H1 (cell line): Measurements from ENCODE around the gene ARHGEF11. TPM values are rescaled to one million over a fixed set of nuclear protein-coding genes. Genes with fewer than 3 reads are reported as not detected.

ENCODE experiments used
- MAFK ChIP-seq: IDR thresholded peaks from 2 replicates; pipeline ENCODE4 v1.6.1; 2012; ENCODE audit warnings: low read depth, mild to moderate bottlenecking, improper control_type of control experiment, low read length
- POLR2A ChIP-seq, 2 experiments: IDR thresholded peaks; 1 replicate in 1 of 2; 2 replicates in 1 of 2; pipeline ENCODE4 v1.6.1; 2011; ENCODE audit warnings: low read depth in 2 of 2, low read length in 2 of 2, mild to moderate bottlenecking in 2 of 2; ENCODE audit errors: control extremely low read depth in 1 of 2
- SIN3A ChIP-seq, 2 experiments: IDR thresholded peaks in 1 of 2; conservative IDR thresholded peaks in 1 of 2; 2 replicates each; pipeline ENCODE4 v1.6.1; 2011 to 2012; ENCODE audit warnings: low read length in 2 of 2, improper control_type of control experiment in 1 of 2, low read depth in 1 of 2, mild to moderate bottlenecking in 1 of 2
- polyA plus RNA-seq, 7 experiments: library from polyadenylated mRNA; depleted of rRNA in 3 of 7; stranded (reverse) in 5 of 7; unstranded in 2 of 7; fragments of >200 nt in 5 of 7; fragments of 200-250 nt in 2 of 7; gene quantifications; 1 replicate in 5 of 7; 2 replicates in 1 of 7; 4 replicates in 1 of 7; pipeline versions ENCODE4 v1.2.1 to v1.2.3, GENCODE V29; 2011 to 2013; ENCODE audit warnings: missing spikeins in 2 of 7, mixed read lengths in 2 of 7
- total RNA-seq: library from RNA; stranded (reverse); fragmentation: NEBNext Ultra II Directional; extraction: Animal tissue kit (Norgen Biotek cat#: 25700); gene quantifications from 2 replicates; pipeline ENCODE4 v1.2.1, GENCODE V29; 2021

Gene ARHGEF11
- total and polyA plus RNA-seq, 2 of the 8 experiments (the other 6 are each of a cell fraction or from before 2014, with no cell fraction given): 19.9 to 33.1 TPM

DNA sequence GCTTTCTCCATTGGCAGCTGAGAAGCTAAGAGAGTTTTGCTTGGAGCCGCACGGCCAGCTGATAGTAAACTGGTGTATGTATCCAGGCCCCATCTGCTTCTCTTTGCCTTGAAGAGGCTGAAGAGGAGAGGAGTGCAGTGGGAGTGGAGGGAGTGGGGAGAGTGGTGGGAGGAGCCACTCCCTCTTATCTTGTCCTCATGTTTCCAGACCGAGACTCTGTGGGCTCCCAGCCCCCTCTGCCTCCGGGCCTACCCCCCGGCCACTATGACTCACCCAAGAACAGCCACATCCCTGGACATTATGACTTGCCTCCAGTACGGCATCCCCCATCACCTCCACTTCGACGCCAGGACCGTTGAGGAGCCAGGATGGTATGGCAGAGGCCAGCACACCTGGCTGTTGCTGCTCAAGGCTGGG, 131.1 kb downstream of the ARHGEF11 start (continued):
- TF ChIP-seq SIN3A (conservative IDR thresholded peaks at IDR 0.05 in 1 of 2, IDR thresholded peaks at IDR 0.05 in 1 of 2; ENCODE audit: low read depth in 1 of 2, low read length in 2 of 2): no peak
- no peak for TF ChIP-seq POLR2A (IDR thresholded peaks at IDR 0.05; ENCODE audit: control extremely low read depth in 1 of 2, low read depth in 2 of 2, low read length in 2 of 2)
- no peak for TF ChIP-seq MAFK
- TF ChIP-seq, all 59 proteins: peak for 0
